Stimulated activated CD8-positive, alpha-beta memory T cell treated with anti-CD3 and anti-CD28 coated beads, Interleukin-12 subunit alpha, Interleukin-12 subunit beta, amount 100 ng/mL, for 1 hour (primary cell): ENCODE results near the gene BDNF.
"Not testable (repeated sequence)": the region's sequence is repeated elsewhere in the genome, so short reads cannot be mapped to it uniquely, and the experiment has no call there.

ENCODE experiments used
- DNase-seq: peaks from one replicate; pipeline ENCODE4 v3.0.0-alpha.2; 2020; ENCODE audit warnings: low read depth

Gene BDNF

GRCh38 chr11:27665508-27666101 is 34.6 kb downstream of the BDNF start:
- DNase-seq, result not testable (repeated sequence)

GRCh38 chr11:27663326-27663725 is 36.9 kb downstream of the BDNF start:
- no peak for DNase-seq

- no peak for DNase-seq
Observed at GRCh38 chr11:27660171-27660570, 40.1 kb downstream of the BDNF start.

GRCh38 chr11:27658535-27659236 is 41.6 kb downstream of the BDNF start:
- no peak for DNase-seq

- DNase-seq, result no peak
Observed at GRCh38 chr11:27656806-27657483, 43.3 kb downstream of the BDNF start.

- DNase-seq, result no peak
Observed at GRCh38 chr11:27656320-27656719, 43.9 kb downstream of the BDNF start.

- no peak for DNase-seq
Observed at GRCh38 chr11:27653990-27654758, 46.1 kb downstream of the BDNF start.

GRCh38 chr11:27651711-27652110 is 48.5 kb downstream of the BDNF start:
- DNase-seq, result no peak

GRCh38 chr11:27650988-27651387 is 49.3 kb downstream of the BDNF start:
- DNase-seq, result no peak

- no peak for DNase-seq
Observed at GRCh38 chr11:27649800-27650199, 50.5 kb downstream of the BDNF start.

- DNase-seq, result no peak
Observed at GRCh38 chr11:27648840-27649239, 51.4 kb downstream of the BDNF start.

GRCh38 chr11:27646051-27646818 is 54.0 kb downstream of the BDNF start:
- DNase-seq, result no peak

GRCh38 chr11:27642954-27643353 is 57.3 kb downstream of the BDNF start:
- DNase-seq, result no peak

- DNase-seq, result no peak
Observed at GRCh38 chr11:27640954-27641353, 59.3 kb downstream of the BDNF start.

- no peak for DNase-seq
Observed at GRCh38 chr11:27635567-27636037, 64.7 kb downstream of the BDNF start.

- DNase-seq, result not testable (repeated sequence)
Observed at GRCh38 chr11:27634776-27635175, 65.5 kb downstream of the BDNF start.

- not testable (repeated sequence) for DNase-seq
Observed at GRCh38 chr11:27634282-27634681, 66.0 kb downstream of the BDNF start.

GRCh38 chr11:27629023-27629422 is 71.2 kb downstream of the BDNF start:
- not testable (repeated sequence) for DNase-seq

GRCh38 chr11:27627979-27628378 is 72.3 kb downstream of the BDNF start:
- no peak for DNase-seq

GRCh38 chr11:27626938-27627586 is 73.2 kb downstream of the BDNF start:
- DNase-seq, result no peak
